Stimulated activated CD8-positive, alpha-beta memory T cell treated with anti-CD3 and anti-CD28 coated beads, Interleukin-7, amount 100 ng/mL, for 48 hours (primary cell): Measurements from ENCODE around the gene REV3L.
"Not testable (repeated sequence)": the region's sequence is repeated elsewhere in the genome, so short reads cannot be mapped to it uniquely, and the experiment has no call there.

Experiments used
- DNase-seq, 2 donors: peaks; one replicate each; pipeline ENCODE4 v3.0.0-alpha.2; 2020; ENCODE audit warnings: low read depth in 1 of 2; ENCODE audit errors: extremely low read depth in 1 of 2

The REV3L gene

DNA sequence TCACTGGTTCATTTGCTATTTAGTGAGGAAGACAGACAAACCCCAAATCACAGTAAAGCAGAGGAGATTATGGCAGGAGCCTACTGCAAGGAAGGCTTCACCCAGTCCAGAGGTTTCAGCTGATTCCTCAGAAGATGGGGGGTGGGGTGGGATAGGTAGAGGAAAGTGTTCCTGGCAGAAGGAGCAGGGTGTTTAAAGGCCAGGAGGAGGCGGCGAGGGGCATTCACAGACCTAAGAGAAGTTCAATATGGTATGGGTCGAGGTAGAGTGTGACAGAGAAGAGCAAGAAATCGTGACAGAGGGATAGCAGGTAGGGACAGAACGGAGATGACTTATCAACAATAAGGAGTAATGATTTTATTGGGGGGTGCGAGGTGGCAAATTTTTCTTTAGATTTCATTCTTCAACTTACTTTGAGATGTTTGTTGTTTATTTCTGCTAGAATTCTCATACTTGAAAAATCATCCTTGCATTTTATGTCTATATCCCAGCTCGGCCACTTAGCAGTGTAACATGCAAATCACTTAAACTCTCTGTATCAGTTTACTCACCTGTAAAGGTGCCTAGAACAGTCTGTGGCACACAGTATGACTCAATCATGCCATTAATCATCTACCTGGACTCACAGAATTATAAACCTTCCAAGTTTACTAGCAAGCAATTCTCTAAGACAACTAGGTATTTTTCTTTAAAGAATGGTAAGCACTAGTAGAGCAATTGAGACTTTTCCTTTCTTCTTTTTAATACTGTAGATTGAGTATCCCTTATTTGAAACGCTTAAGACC lies 176.7 kb downstream of the REV3L start:
- no peak for DNase-seq

- DNase-seq: no peak
Observed at GRCh38 chr6:111301946-111302345, 181.1 kb downstream of the REV3L start.

DNA sequence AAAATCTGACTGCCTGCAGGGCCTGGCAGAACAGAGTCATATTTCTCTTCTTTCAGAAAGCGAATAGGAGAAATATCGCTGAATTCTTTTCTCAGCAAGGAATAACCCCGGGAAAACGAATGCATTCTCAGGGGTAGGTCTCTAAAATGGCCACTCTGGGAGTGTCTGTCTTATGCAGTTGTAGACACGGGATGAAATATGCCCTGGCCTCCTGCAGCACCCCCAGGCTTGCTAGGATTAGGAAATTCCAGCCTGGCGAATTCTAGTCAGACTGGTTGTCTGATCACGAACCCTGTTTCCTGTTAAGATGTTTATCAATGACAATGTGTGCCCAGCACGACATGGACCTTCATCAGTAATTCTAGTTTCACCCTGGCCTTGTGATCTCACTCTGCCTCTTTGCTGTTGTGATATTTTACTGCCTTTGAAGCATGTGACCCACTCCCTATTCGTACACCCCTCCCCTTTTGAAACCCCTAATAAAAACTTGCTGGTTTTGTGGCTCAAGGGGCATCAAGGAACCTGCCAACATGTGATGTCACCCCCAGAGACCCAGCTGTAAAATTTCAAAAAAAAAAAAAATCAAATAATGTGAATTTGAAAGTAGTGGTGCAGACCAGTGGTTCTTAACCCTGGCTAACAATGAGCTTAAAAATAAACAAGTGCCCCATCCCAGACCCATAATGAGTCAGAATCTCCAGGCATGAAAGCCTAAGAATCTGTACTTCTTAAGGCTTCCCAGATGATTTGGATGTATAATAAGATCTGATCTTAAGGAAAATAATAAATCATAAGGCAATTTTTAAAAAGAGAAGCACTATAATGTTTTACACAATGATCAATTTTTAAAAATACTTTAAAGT lies 181.8 kb downstream of the REV3L start:
- DNase-seq: not testable (repeated sequence)

GRCh38 chr6:111297776-111298175 lies 185.2 kb downstream of the REV3L start:
- no peak for DNase-seq

DNA sequence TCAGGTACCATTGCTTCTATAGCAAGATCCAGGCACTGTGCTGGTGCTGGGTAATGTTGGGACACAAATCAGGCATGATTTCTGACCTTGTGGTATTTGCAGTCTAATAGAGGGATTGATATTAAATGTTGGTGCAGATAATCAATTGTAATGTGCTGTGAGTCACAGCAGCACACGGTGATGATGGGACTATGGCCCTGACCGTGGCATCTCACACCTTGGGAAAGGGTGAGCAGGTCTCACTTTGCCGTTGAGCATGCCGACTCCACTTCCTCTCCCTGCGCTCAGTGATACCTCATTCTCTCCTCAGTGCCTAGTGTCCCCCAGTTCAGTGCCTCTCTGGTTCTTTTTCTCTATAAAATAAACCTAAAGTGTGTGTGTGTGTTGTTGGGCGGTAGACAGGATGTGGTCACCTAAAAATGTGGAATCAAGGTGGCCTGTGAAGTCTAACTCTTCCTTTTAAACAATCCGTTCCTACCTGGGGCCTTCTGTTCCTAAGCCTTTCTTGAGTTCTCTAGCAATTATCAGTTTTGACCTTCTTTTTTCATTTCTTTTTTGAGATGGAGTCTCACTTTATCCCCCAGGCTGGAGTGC lies 188.5 kb downstream of the REV3L start:
- no peak for DNase-seq

DNA sequence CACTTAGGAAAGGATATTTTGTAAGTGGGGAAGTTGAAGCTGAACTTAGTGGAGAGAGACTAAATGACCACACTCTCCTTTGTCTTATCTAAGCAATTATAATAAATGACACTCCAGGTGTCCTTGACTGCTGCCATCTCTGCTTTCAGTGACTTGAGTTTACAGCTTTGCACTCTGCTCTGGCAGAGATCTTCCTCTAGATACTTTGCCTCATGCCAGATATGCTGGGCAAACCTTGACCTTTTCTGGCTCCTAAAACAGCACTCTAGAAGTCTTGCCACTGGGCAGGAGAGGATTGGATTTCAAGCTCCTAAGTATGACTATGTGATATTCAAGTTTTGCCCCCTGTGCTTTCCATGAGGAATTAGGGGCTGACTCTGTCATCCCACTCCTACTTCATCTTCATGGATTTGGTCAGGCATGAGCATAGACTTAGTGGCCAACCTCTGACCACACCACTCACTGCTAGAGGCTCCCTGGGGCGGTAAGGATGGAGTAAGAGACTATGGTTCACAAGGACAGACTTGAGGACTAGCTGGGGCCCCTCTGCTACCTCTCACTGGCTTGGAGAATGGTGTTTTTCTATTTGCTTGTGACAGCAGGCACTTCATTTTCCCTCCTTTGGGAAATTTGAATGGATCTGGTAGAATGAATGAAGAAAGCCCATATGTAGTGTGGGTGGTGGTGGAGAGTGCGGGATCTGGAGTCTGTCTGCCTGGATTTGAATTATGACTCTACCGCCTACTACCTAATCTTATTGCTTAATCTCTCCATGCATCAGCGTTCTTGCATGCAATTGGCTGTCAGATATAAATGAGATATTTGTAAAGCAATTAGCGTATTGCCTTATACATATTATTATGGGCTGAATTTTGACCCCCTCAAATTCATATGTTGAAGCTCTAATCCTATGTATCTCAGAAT lies 191.4 kb downstream of the REV3L start:
- DNase-seq: no peak

DNA sequence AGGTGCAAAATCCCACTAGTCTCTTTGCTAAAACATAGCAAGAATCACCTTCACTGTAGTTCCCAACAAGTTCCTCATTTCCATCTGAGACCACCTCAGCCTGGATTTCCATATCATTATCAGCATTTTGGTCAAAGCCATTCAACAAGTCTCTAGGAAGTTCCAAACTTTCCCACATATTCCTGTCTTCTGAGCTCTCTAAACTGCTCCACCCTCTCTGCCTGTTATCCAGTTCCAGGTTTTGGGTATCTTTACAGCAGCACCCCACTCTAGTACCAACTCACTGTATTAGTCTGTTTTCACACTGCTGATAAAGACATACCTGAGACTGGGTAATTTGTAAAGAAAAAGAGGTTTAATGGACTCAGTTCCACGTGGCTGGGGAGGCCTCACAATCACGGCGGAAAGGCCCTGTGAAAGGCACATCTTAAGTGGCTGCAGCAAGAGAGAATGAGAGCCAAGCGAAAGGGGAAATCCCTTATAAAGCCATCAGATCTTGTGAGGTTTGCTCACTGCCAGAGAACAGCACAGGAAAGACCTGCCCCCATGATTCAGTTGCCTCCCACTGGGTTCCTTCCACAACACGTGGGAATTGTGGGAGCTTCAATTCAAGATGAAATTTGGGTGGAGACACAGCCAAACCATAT lies 192.2 kb downstream of the REV3L start:
- DNase-seq: not testable (repeated sequence)

DNA sequence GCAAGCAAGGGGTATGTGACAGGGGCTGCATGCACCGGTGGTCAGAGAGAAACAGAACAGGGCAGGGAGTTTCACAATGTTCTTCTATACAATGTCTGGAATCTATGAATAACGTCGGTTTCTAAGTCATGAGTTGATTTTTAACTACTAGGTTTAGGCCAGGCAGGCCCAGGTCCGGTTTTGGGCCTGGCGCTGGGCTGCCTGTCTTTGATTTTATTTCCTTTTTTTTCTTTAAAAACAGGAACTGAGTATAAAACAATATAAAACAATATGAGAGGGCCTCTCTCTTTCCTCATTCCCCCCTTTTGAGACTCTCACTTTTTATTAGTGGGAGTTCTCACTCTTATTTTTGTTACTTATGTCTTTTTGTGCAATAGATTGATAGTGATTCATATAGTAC lies 198.7 kb downstream of the REV3L start:
- not testable (repeated sequence) for DNase-seq

GRCh38 chr6:111283707-111284106 lies 199.3 kb downstream of the REV3L start:
- no peak for DNase-seq

GRCh38 chr6:111282515-111282914 lies 200.5 kb downstream of the REV3L start:
- DNase-seq: no peak

DNA sequence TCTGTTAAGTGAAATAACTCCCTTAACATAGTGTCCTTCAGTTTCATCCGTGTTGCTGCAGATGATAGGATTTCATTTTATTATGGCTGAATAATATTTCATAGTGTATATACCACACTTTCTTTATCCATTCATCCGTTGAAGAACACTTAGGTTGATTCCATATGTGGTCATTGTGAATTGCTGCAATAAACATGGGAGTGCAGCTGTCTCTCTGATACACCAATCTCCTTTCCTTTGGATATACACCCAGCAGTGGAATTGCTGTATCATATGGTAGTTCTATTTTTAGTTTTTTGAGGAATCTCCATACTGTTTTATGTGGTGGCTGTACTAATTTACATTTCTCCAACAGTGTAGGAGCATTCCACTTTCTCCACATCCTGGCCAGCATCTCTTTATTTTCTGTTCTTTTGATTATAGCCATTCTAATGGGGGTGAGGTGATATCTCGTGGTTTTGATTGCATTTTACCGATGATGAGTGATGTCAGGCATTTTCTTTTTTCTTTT lies 202.5 kb downstream of the REV3L start:
- DNase-seq: no peak

DNA sequence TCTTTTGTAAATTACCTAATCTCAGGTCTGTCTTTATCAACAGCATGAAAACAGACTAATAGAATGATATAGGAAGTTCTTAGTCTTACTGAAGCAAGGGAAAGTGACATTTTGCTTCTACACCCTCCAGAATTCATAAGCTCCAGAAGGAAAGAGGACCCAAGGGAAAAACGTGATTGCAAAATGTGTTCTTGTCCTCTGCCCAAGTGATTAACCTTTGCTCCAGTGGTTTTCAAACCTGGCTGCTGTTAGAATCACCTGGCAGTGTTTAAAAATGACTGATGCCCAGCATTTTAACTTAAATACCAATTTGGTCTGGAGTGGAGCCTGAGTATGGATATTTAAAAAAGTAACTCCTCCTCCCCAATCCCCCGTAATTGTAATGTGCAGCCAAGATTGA lies 204.3 kb downstream of the REV3L start:
- DNase-seq: no peak

DNA sequence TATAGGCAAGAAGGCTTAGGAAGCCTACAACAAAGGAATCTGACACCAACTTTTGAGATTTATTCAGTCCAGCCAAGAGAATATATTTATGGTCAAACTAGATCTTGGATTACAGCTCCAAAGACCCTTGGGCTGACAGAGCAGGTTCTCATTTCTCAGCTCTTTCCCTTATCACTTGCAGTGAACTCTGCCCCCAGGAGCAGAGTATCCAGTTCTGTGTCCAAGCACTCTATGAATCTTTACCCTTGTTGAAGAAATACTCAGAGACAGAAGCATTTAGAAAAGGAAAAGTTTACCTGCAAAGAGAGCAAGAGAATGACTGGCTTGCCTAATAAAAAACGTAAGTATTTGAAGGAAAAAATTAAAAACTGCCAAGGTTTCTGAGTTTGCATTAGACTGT lies 205.2 kb downstream of the REV3L start:
- DNase-seq: no peak

DNA sequence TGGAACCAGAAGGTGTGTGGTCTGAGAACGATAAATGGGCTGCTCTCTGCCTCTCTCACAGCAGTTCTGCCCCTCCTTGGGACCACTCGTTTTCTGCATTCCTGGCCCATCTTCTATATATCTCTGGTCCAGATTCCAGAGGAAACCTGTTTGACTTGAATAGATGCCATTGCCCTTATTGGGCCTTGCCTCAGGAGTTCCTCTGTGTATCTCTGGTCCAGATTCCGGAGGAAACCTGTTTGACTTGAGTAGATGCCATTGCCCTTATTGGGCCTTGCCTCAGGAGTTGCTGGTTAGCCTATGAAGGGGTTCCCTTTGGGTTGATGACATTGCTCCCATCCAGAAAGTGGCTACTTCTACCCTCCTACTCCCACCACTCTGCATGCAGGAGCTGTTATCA lies 206.3 kb downstream of the REV3L start:
- no peak for DNase-seq

DNA sequence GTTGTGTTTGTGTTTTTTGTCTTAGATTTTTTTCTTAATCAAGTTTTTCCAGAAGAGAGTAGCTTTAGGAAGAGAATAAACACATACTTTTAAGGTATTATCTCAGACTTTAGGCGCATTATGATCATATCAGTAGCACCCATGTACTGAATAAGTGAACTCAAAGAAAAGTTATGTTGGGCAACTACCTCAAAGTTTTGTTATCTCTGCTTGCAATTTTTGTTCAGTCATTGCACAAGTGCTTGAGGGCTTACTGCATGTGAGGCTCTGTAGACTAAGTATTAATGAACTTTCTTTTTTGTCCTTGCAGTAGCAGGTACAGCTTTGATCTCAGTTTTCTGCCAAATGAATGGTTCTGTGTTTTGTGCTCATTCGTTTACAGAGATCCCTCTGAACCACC lies 206.7 kb downstream of the REV3L start:
- no peak for DNase-seq

- DNase-seq: no peak
Observed at GRCh38 chr6:111274593-111275217, 208.3 kb downstream of the REV3L start.

GRCh38 chr6:111270121-111270520 lies 212.9 kb downstream of the REV3L start:
- no peak for DNase-seq

DNA sequence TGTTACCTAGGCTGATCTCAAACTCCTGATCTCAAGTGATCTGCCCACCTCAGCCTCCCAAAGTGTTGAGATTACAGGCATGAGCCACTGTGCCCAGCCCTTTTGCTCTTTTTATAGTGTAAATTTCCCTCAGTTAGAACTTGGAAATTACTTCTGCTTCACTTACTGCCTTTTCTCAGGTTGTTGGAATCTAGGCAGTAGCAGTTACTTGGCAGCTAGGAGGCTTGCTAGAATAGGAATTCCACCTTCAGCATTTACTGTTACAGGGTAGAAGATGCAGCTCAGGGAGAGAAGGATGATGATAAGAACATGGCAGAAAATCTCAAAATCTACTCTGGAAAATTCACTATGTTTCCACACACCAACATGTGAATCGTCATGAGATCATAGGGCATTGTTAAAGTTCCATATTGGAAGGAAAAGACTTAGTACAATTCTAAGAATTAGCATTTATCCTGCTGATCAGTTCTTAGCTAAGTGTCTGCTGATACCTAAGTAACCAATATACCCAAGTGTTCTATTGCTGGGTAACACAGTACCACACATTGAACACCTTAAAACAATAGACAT lies 213.5 kb downstream of the REV3L start:
- no peak for DNase-seq

- no peak for DNase-seq
Observed at GRCh38 chr6:111267764-111268333, 215.2 kb downstream of the REV3L start.
